ENCODE measurements around the gene AKR1D1.

Gene AKR1D1

GRCh38 chr7:138099813-138100212 is 23.6 kb downstream of the AKR1D1 start:
- DNase-seq (ENCODE audit: low spot score in 2 of 2) (no peak), ATAC-seq (replicated peaks; ENCODE audit: extremely low read depth, poor library complexity, severe bottlenecking) (no peak)
- Mint-ChIP-seq H3K27ac (ENCODE audit: low read depth) (no peak overlapping the region), H3K4me3 (no peak overlapping the region), H3K4me1 (no peaks in the 10 kb centered on the region), H3K36me3 (ENCODE audit: insufficient read depth) (no peaks in the 10 kb centered on the region), H3K9me3 (no peaks in the 10 kb centered on the region), H3K27me3 (peaks cover 16% of the 10 kb centered on the region)

GRCh38 chr7:138105221-138105620 is 29.0 kb downstream of the AKR1D1 start:
- Mint-ChIP-seq H3K27me3 (peaks cover 10% of the 10 kb centered on the region), H3K27ac (ENCODE audit: low read depth) (no peak overlapping the region), H3K4me3 (no peak overlapping the region), H3K36me3 (ENCODE audit: insufficient read depth) (no peaks in the 10 kb centered on the region), H3K4me1 (no peaks in the 10 kb centered on the region), H3K9me3 (no peaks in the 10 kb centered on the region)
- ATAC-seq (replicated peaks; ENCODE audit: extremely low read depth, poor library complexity, severe bottlenecking) (no peak), DNase-seq (ENCODE audit: low spot score in 2 of 2) (no peak)

- H3K4me3 Mint-ChIP-seq = no peak overlapping the region
- H3K27ac Mint-ChIP-seq (ENCODE audit: low read depth) = no peak overlapping the region
- DNase-seq (ENCODE audit: low spot score in 2 of 2) = no peak
- H3K27me3 Mint-ChIP-seq = peaks cover 31% of the 10 kb centered on the region
- H3K4me1 Mint-ChIP-seq = no peaks in the 10 kb centered on the region
- H3K36me3 Mint-ChIP-seq (ENCODE audit: insufficient read depth) = no peaks in the 10 kb centered on the region
- H3K9me3 Mint-ChIP-seq = no peaks in the 10 kb centered on the region
- no peak for ATAC-seq (replicated peaks; ENCODE audit: extremely low read depth, poor library complexity, severe bottlenecking)
Observed at GRCh38 chr7:138115047-138115446, 38.8 kb downstream of the AKR1D1 start.

- H3K4me3 Mint-ChIP-seq = no peak overlapping the region
- H3K4me1 Mint-ChIP-seq = no peaks in the 10 kb centered on the region
- H3K36me3 Mint-ChIP-seq (ENCODE audit: insufficient read depth) = no peaks in the 10 kb centered on the region
- peaks cover 24% of the 10 kb centered on the region for H3K27me3 Mint-ChIP-seq
- no peak overlapping the region for H3K27ac Mint-ChIP-seq (ENCODE audit: low read depth)
- no peak for ATAC-seq (replicated peaks; ENCODE audit: extremely low read depth, poor library complexity, severe bottlenecking)
- no peak for DNase-seq (ENCODE audit: low spot score in 2 of 2)
- no peaks in the 10 kb centered on the region for H3K9me3 Mint-ChIP-seq
Observed at GRCh38 chr7:138116141-138116540, 39.9 kb downstream of the AKR1D1 start.

DNA sequence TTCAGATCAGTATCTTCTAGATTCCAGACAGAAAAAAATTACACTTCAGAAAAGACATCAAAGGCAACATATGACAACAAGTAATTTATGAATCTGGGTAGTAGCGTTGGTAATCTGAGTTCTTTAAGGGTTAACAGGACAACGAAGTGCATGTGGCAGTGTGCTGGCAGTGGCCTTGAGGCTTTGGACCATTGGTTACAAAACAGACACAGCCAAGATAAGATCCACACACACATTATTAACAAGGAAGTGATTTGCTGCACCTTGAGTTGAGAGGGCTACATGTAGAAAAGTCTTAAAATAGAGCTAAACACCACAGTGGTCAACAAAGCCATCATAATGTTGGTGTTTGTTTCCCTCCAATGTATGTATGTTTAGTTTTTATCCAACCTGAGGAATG is 40.6 kb downstream of the AKR1D1 start:
- no peak overlapping the region for H3K4me3 Mint-ChIP-seq
- no peaks in the 10 kb centered on the region for H3K36me3 Mint-ChIP-seq (ENCODE audit: insufficient read depth)
- ATAC-seq (replicated peaks; ENCODE audit: extremely low read depth, poor library complexity, severe bottlenecking) (no peak), DNase-seq (ENCODE audit: low spot score in 2 of 2) (no peak)
- no peaks in the 10 kb centered on the region for H3K4me1 Mint-ChIP-seq
- no peak overlapping the region for H3K27ac Mint-ChIP-seq (ENCODE audit: low read depth)
- no peaks in the 10 kb centered on the region for H3K9me3 Mint-ChIP-seq
- peaks cover 18% of the 10 kb centered on the region for H3K27me3 Mint-ChIP-seq

DNA sequence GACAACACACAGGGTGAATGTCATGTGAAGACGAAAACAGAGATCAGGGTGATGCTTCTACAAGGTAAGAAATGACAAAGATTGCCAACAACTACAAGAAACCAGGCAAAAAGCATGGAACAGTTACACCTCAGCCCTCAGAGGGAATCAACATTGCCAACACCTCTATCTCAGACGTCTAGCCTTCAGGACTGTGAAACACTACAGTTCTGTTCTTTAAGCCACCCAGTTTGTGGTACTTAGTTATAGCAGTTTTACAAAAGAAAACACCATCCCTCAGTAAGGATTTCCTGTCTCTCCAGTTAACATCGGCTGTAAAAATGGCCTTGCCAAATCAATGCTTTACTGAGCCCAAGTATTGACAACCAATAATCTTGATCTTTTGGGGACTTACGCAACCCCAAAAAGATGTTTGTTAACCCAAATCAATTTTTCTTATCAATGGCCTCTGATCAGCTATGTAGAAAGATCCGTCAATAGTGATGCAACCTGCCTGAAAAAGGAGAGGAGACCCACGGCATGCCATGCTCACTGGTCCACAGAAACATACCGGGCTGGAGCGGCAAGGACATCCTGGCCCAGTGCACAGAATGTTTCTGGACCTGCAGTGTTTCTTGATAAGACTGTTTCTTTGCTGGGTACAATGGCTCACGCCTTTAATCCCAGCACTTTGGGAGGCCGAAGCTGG is 44.0 kb downstream of the AKR1D1 start:
- no peak overlapping the region for H3K4me3 Mint-ChIP-seq
- H3K27me3 Mint-ChIP-seq = peaks cover 18% of the 10 kb centered on the region
- no peaks in the 10 kb centered on the region for H3K36me3 Mint-ChIP-seq (ENCODE audit: insufficient read depth)
- no peak overlapping the region for H3K27ac Mint-ChIP-seq (ENCODE audit: low read depth)
- no peaks in the 10 kb centered on the region for H3K4me1 Mint-ChIP-seq
- ATAC-seq (replicated peaks; ENCODE audit: extremely low read depth, poor library complexity, severe bottlenecking) (no peak), DNase-seq (ENCODE audit: low spot score in 2 of 2) (no peak)
- no peaks in the 10 kb centered on the region for H3K9me3 Mint-ChIP-seq

GRCh38 chr7:138122162-138122561 is 45.9 kb downstream of the AKR1D1 start:
- Mint-ChIP-seq H3K27me3 (peaks cover 2% of the 10 kb centered on the region), H3K4me1 (no peaks in the 10 kb centered on the region), H3K36me3 (ENCODE audit: insufficient read depth) (no peaks in the 10 kb centered on the region), H3K4me3 (no peak overlapping the region), H3K27ac (ENCODE audit: low read depth) (no peak overlapping the region), H3K9me3 (no peaks in the 10 kb centered on the region)
- no peak for ATAC-seq (replicated peaks; ENCODE audit: extremely low read depth, poor library complexity, severe bottlenecking)
- no peak for DNase-seq (ENCODE audit: low spot score in 2 of 2)

- ATAC-seq (replicated peaks; ENCODE audit: extremely low read depth, poor library complexity, severe bottlenecking) (no peak), DNase-seq (ENCODE audit: low spot score in 2 of 2) (no peak)
- no peaks in the 10 kb centered on the region for H3K9me3 Mint-ChIP-seq
- H3K4me1 Mint-ChIP-seq = no peaks in the 10 kb centered on the region
- no peaks in the 10 kb centered on the region for H3K27me3 Mint-ChIP-seq
- H3K27ac Mint-ChIP-seq (ENCODE audit: low read depth) = no peak overlapping the region
- H3K4me3 Mint-ChIP-seq = no peak overlapping the region
- H3K36me3 Mint-ChIP-seq (ENCODE audit: insufficient read depth) = peaks cover 1% of the 10 kb centered on the region
Observed at GRCh38 chr7:138125119-138125518, 48.9 kb downstream of the AKR1D1 start.

- H3K4me3 Mint-ChIP-seq = no peak overlapping the region
- no peaks in the 10 kb centered on the region for H3K4me1 Mint-ChIP-seq
- ATAC-seq (replicated peaks; ENCODE audit: extremely low read depth, poor library complexity, severe bottlenecking) (no peak), DNase-seq (ENCODE audit: low spot score in 2 of 2) (no peak)
- no peaks in the 10 kb centered on the region for H3K27me3 Mint-ChIP-seq
- peaks cover 1% of the 10 kb centered on the region for H3K36me3 Mint-ChIP-seq (ENCODE audit: insufficient read depth)
- H3K9me3 Mint-ChIP-seq = no peaks in the 10 kb centered on the region
- H3K27ac Mint-ChIP-seq (ENCODE audit: low read depth) = no peak overlapping the region
Observed at GRCh38 chr7:138125598-138126111, 49.4 kb downstream of the AKR1D1 start.

- no peaks in the 10 kb centered on the region for H3K4me1 Mint-ChIP-seq
- DNase-seq (ENCODE audit: low spot score in 2 of 2) = no peak
- H3K9me3 Mint-ChIP-seq = no peaks in the 10 kb centered on the region
- H3K36me3 Mint-ChIP-seq (ENCODE audit: insufficient read depth) = peaks cover 1% of the 10 kb centered on the region
- H3K27me3 Mint-ChIP-seq = no peaks in the 10 kb centered on the region
- H3K4me3 Mint-ChIP-seq = no peak overlapping the region
- no peak overlapping the region for H3K27ac Mint-ChIP-seq (ENCODE audit: low read depth)
- ATAC-seq (replicated peaks; ENCODE audit: extremely low read depth, poor library complexity, severe bottlenecking) = no peak
Observed at GRCh38 chr7:138126928-138127327, 50.7 kb downstream of the AKR1D1 start.

GRCh38 chr7:138127996-138128395 is 51.7 kb downstream of the AKR1D1 start:
- no peak overlapping the region for H3K4me3 Mint-ChIP-seq
- ATAC-seq (replicated peaks; ENCODE audit: extremely low read depth, poor library complexity, severe bottlenecking) = no peak
- no peaks in the 10 kb centered on the region for H3K9me3 Mint-ChIP-seq
- no peak for DNase-seq (ENCODE audit: low spot score in 2 of 2)
- H3K27me3 Mint-ChIP-seq = peaks cover 6% of the 10 kb centered on the region
- H3K36me3 Mint-ChIP-seq (ENCODE audit: insufficient read depth) = peaks cover 1% of the 10 kb centered on the region
- H3K27ac Mint-ChIP-seq (ENCODE audit: low read depth) = no peak overlapping the region
- H3K4me1 Mint-ChIP-seq = no peaks in the 10 kb centered on the region

DNA sequence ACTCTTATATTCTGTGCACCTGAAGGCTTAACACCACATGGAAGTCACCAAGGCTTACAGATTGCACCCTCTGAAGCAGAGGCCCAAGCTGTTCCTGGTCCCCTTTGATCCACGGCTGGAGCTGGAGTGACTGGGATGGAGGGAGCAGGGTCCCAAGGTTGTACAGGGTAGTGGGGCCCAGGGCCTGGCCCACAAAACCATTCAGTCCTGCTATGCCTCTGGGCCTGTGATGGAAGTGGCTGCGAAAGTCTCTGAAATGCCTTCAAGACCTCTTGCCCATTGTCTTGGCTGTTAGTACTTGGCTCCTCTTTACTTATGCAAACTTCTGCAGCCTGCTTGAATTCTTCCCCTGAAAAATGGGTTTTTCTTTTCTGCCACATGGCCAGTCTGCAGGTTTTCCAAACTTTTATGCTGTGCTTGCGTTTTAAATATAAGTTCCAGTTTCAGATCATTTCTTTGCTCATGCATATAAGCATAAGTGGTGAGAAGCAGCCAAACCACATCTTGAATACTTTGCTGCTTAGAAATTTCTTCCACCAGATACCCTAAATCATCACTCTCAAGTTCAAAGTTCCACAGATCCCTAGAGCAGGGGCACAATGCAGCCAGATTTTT is 53.4 kb downstream of the AKR1D1 start:
- H3K9me3 Mint-ChIP-seq = no peaks in the 10 kb centered on the region
- no peak for DNase-seq (ENCODE audit: low spot score in 2 of 2)
- H3K4me3 Mint-ChIP-seq = no peak overlapping the region
- no peaks in the 10 kb centered on the region for H3K4me1 Mint-ChIP-seq
- H3K36me3 Mint-ChIP-seq (ENCODE audit: insufficient read depth) = peaks cover 1% of the 10 kb centered on the region
- H3K27me3 Mint-ChIP-seq = peaks cover 9% of the 10 kb centered on the region
- no peak overlapping the region for H3K27ac Mint-ChIP-seq (ENCODE audit: low read depth)
- ATAC-seq (replicated peaks; ENCODE audit: extremely low read depth, poor library complexity, severe bottlenecking) = no peak

GRCh38 chr7:138137423-138138171 is 61.3 kb downstream of the AKR1D1 start:
- no peak overlapping the region for H3K4me3 Mint-ChIP-seq

More at GRCh38 chr7:138137423-138138171, 61.3 kb downstream of the AKR1D1 start:
- H3K9me3 Mint-ChIP-seq = no peaks in the 10 kb centered on the region
- H3K4me1 Mint-ChIP-seq = no peaks in the 10 kb centered on the region
- no peak for DNase-seq (ENCODE audit: low spot score in 2 of 2)
- peaks cover 1% of the 10 kb centered on the region for H3K36me3 Mint-ChIP-seq (ENCODE audit: insufficient read depth)
- H3K27ac Mint-ChIP-seq (ENCODE audit: low read depth) = no peak overlapping the region
- no peak for ATAC-seq (replicated peaks; ENCODE audit: extremely low read depth, poor library complexity, severe bottlenecking)
- H3K27me3 Mint-ChIP-seq = peaks cover 53% of the 10 kb centered on the region
